BLaER1 (cell line): ENCODE measurements around the gene KPNB1.

ENCODE experiments used
- H3K27ac ChIP-seq: shearing (Covaris generic); formaldehyde crosslinking; 2 replicates; pipeline ENCODE4 v1.8.1; 2022
- H3K27me3 ChIP-seq: shearing (Covaris generic); formaldehyde crosslinking; 2 replicates; pipeline ENCODE4 v1.8.1; 2022
- H3K36me3 ChIP-seq: shearing (Covaris generic); formaldehyde crosslinking; 2 replicates; pipeline ENCODE4 v1.8.1; 2022
- H3K4me1 ChIP-seq: shearing (Covaris generic); formaldehyde crosslinking; 2 replicates; pipeline ENCODE4 v1.8.1; 2022
- H3K4me2 ChIP-seq: shearing (Covaris generic); formaldehyde crosslinking; 2 replicates; pipeline ENCODE4 v1.8.1; 2022
- H3K4me3 ChIP-seq: shearing (Covaris generic); formaldehyde crosslinking; 2 replicates; pipeline ENCODE4 v1.8.1; 2022
- H3K9ac ChIP-seq: shearing (Covaris generic); formaldehyde crosslinking; 2 replicates; pipeline ENCODE4 v1.8.1; 2022
- H3K9me3 ChIP-seq: shearing (Covaris generic); formaldehyde crosslinking; 2 replicates; pipeline ENCODE4 v1.8.1; 2022
- H4K20me1 ChIP-seq: shearing (Covaris generic); formaldehyde crosslinking; 2 replicates; pipeline ENCODE4 v1.8.1; 2022
- Cebpa-rat ChIP-seq: shearing (Covaris generic); IDR thresholded peaks from 2 replicates; pipeline ENCODE4 v1.8.1; 2022

KPNB1 gene

DNA sequence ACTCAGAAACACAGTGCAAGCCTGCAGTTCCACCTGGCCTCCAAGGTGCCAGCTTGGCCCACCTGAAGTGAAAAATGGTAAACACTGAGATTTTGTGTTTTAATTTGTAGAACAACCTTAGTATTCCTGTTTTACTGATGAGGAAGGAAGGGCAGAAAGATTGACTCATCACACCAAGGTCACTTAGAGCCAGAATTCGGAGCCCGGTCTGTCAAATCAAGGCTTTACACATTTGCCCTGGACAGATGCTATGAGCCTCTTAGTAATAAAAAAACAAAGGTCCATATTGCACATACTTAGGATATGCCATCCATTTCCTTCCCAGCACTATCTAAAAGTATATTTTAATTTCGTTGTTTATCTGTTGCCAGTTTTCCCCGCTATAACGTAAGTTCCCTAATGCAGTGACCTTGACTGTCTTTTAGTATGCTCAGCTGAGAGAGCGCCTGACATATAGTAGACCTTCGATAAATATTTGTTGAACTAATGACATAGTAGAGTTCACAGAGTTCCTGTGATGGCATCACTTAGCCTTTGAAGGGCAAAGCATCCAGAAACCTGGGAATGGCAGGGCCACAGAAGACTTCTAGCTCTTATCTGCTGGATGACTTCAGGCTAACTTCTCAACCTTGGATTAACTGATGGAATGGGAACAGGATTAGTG, 37.1 kb downstream of the KPNB1 start:
- H3K36me3 ChIP-seq, result peaks cover 67% of the 10 kb centered on the region
- no peak overlapping the region for H3K4me3 ChIP-seq
- peaks cover 20% of the 10 kb centered on the region for H3K4me1 ChIP-seq
- no peak for TF ChIP-seq Cebpa-rat
- no peak overlapping the region for H3K9ac ChIP-seq
- H3K9me3 ChIP-seq, result no peaks in the 10 kb centered on the region
- no peak overlapping the region for H3K4me2 ChIP-seq
- H3K27ac ChIP-seq, result no peak overlapping the region
- no peaks in the 10 kb centered on the region for H3K27me3 ChIP-seq
- H4K20me1 ChIP-seq, result peaks cover 11% of the 10 kb centered on the region; the same call in 1 of the 2 replicates

DNA sequence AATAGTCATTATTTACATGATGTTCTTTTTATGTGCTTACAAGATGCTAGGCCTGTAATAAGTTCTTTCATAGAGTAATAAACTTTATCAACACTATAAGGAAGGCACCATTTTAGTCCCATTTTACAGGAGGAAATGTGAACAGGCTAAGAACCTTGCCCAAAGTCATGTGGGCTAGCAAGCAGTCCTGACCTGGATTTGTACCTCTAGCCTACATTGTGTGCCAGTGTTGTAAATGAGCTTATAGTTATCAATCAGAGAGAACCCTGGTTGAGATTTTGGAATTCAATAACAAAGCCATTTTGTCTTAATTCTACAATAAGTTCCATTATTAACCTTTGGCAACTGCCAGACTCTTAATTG, 37.6 kb downstream of the KPNB1 start:
- no peaks in the 10 kb centered on the region for H3K27me3 ChIP-seq
- H4K20me1 ChIP-seq, result 0 out of 2 replicates have a peak, but pooled peaks cover 9% of the 10 kb centered on the region
- H3K36me3 ChIP-seq, result peaks cover 62% of the 10 kb centered on the region
- TF ChIP-seq Cebpa-rat, result no peak
- no peak overlapping the region for H3K4me2 ChIP-seq
- no peak overlapping the region for H3K9ac ChIP-seq
- H3K9me3 ChIP-seq, result no peaks in the 10 kb centered on the region
- H3K4me1 ChIP-seq, result peaks cover 25% of the 10 kb centered on the region
- H3K27ac ChIP-seq, result no peak overlapping the region
- no peak overlapping the region for H3K4me3 ChIP-seq

DNA sequence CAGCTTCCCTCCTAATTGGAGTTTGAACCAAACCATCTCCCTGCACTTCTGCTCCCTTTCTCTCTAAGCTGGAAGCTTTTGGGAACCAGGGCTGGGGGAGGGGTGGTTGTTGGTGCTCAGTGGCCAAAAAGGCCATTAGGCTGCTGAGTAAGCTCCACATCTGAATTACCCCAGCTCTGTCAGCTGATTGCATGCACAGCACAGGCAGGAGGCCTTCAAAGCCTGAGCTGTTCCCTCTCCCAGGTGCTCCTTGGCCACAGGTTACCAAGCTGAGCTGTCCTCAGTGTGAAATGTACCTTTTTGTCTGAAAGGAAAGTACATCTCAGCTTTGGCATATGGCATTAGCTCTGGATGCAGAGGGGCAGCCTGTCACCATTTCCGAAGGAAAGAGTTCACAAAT, 38.0 kb downstream of the KPNB1 start:
- no peaks in the 10 kb centered on the region for H3K9me3 ChIP-seq
- no peak overlapping the region for H3K4me3 ChIP-seq
- H3K36me3 ChIP-seq, result peaks cover 58% of the 10 kb centered on the region
- TF ChIP-seq Cebpa-rat, result no peak
- H3K4me2 ChIP-seq, result no peak overlapping the region
- no peaks in the 10 kb centered on the region for H3K27me3 ChIP-seq
- no peak overlapping the region for H3K27ac ChIP-seq
- 0 out of 2 replicates have a peak, but pooled peaks cover 9% of the 10 kb centered on the region for H4K20me1 ChIP-seq
- H3K9ac ChIP-seq, result no peak overlapping the region
- peaks cover 29% of the 10 kb centered on the region for H3K4me1 ChIP-seq

- H3K36me3 ChIP-seq, result peaks cover 34% of the 10 kb centered on the region
- no peaks in the 10 kb centered on the region for H3K9me3 ChIP-seq
- H3K9ac ChIP-seq, result no peak overlapping the region
- H3K4me3 ChIP-seq, result no peak overlapping the region
- no peak overlapping the region for H3K27ac ChIP-seq
- no peaks in the 10 kb centered on the region for H4K20me1 ChIP-seq
- H3K4me2 ChIP-seq, result peak overlapping the region; percentile 1; the same call in 1 of the 2 replicates
- no peaks in the 10 kb centered on the region for H3K27me3 ChIP-seq
- TF ChIP-seq Cebpa-rat, result no peak
- peaks cover 40% of the 10 kb centered on the region for H3K4me1 ChIP-seq
Observed at GRCh38 chr17:47690121-47690520, 40.4 kb downstream of the KPNB1 start.

- Histone ChIP-seq H3K4me3 (no peak overlapping the region; the same call in 1 of the 2 replicates), H3K36me3 (peaks cover 12% of the 10 kb centered on the region; the same call in 1 of the 2 replicates), H3K27ac (peak overlapping the region; percentile 90), H3K4me1 (peaks cover 62% of the 10 kb centered on the region), H3K27me3 (no peaks in the 10 kb centered on the region), H3K4me2 (peak overlapping the region; percentile 83), H4K20me1 (peaks cover 8% of the 10 kb centered on the region; the same call in 1 of the 2 replicates), H3K9me3 (no peaks in the 10 kb centered on the region), H3K9ac (peak overlapping the region; percentile 88; the same call in 1 of the 2 replicates)
- no peak for TF ChIP-seq Cebpa-rat
Observed at GRCh38 chr17:47692137-47692894, 42.6 kb downstream of the KPNB1 start.

- Histone ChIP-seq H4K20me1 (peaks cover 16% of the 10 kb centered on the region), H3K4me3 (peak overlapping the region; percentile 73), H3K27me3 (no peaks in the 10 kb centered on the region), H3K27ac (peak overlapping the region; percentile 90), H3K36me3 (peaks cover 4% of the 10 kb centered on the region; the same call in 1 of the 2 replicates), H3K4me2 (peak overlapping the region; percentile 83), H3K9ac (peak overlapping the region; percentile 88), H3K4me1 (peaks cover 70% of the 10 kb centered on the region), H3K9me3 (no peaks in the 10 kb centered on the region)
- TF ChIP-seq Cebpa-rat, result no peak
Observed at GRCh38 chr17:47692895-47693730, 43.4 kb downstream of the KPNB1 start.

DNA sequence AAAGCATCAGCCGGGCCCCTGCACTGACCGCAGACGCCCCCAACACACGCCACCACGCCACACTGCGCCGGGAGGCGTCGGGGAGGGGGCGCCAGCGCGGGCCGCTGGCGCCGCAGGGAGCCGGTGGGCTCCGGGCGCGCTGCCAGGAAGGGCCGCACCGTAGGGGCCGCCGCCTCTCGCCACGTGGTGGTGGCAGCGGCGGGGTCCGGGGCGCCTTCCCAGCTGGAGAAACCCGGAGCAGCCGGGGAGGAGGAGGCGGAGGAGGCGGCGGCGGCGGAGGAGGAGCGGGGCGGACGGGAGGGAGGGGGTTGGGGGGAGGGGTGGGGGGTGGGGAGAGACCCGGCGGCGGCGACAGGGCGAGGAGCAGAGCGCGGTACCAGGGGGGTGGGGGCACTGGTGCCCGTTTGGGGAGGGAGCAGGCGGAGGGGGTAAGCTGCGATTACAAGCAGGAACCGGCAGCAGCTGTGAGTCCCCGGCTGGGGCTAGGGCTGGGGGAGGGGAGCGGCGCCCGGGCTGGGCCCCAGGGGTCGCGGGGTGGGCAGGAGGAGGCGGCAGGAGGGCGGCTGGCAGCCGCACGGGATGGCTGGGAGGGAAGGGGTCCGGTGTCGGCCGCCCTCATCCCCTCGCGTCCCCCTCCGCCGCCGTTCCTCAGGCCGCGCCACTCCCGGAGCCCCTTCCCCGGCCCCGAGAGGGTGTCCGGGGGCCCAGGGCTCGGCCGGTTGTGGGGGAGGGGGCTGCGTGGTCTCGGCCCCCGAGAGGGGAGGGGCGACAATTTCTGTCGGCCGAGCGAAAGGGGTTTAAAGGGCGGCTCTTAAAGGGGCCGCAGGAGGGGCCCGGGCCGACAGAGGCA, 44.2 kb downstream of the KPNB1 start, which contains the start of gene TBKBP1:
TSS of gene TBKBP1 (plus strand) at position 431 of the 850 bp plus-strand sequence. CDS start 1,952 bp downstream, outside the sequence.
- Histone ChIP-seq H3K27me3 (no peaks in the 10 kb centered on the region), H3K9ac (peak within 1 kb of the TSS; percentile 88), H3K4me2 (peak within 1 kb of the TSS; percentile 100), H3K27ac (peak within 1 kb of the TSS; percentile 95), H3K36me3 (peaks cover under 1% of the 10 kb centered on the region; the same call in 1 of the 2 replicates), H3K4me3 (peak within 1 kb of the TSS; percentile 73), H4K20me1 (peaks cover 23% of the 10 kb centered on the region), H3K4me1 (peaks cover 79% of the 10 kb centered on the region), H3K9me3 (no peaks in the 10 kb centered on the region)
- no peak for TF ChIP-seq Cebpa-rat

DNA sequence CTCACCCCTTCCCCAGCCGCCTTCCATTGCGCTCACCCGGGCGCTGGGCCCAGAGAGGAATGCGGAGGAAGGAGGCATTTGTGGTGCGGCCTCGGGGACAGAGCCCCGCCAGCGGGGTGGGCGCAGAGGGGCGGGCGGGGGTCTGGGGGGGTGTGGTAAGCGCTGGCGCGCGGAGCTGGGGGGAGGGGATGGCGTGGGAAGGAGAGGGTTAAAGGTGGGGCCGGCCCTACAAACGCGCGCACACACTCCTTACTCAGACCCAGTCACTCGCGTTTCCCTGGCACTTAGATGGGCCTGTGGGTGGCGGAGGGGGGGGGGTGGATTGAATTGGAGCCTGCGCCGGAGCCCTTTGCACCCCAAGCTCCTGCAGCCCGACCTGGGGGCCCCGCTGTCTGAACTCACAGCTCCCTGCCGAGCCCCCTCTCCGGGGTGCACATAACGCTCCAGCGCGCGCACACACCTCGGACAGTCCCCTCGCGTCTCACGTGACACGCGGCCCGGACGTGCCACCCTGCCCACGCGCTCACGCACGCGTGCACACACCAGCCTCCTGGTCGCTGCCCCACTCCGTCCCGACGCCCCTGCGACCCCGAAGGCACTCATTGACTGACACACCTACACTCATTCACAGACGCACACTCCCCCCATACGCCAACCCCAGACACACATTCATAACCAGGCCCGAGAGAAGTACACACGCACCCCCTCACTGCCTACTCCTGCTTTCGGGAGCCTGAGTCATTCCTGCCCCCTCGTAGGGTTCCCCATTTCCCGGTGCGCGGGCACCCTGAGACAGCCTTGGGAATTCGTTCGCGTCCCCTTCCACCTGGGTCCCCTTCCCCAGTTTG, 45.1 kb downstream of the KPNB1 start:
- TF ChIP-seq Cebpa-rat, result no peak
- no peaks in the 10 kb centered on the region for H3K9me3 ChIP-seq
- H3K9ac ChIP-seq, result peak overlapping the region; percentile 88
- H3K4me2 ChIP-seq, result peak overlapping the region; percentile 100
- peaks cover 29% of the 10 kb centered on the region for H4K20me1 ChIP-seq
- H3K4me1 ChIP-seq, result peaks cover 87% of the 10 kb centered on the region
- no peaks in the 10 kb centered on the region for H3K27me3 ChIP-seq
- peak overlapping the region; percentile 95 for H3K27ac ChIP-seq
- peaks cover 8% of the 10 kb centered on the region for H3K36me3 ChIP-seq
- peak overlapping the region; percentile 73 for H3K4me3 ChIP-seq
